Transverse colon (tissue), 4 donors: ENCODE results near the gene GHRHR.

Source experiments
- CTCF ChIP-seq, 5 experiments: fragments of 200-600 bp in 3 of 5; fragments of 450-650 bp in 2 of 5; sonication (generic) in 3 of 5; IDR thresholded peaks; 1 replicate in 2 of 5; 2 replicates in 3 of 5; pipeline ENCODE4 v1.5.1; 2016 to 2017; ENCODE audit warnings: antibody characterized with exemption in 5 of 5, inconsistent platforms in 3 of 5, mild to moderate bottlenecking in 2 of 5, moderate library complexity in 1 of 5
- EP300 ChIP-seq: sonication (generic); formaldehyde crosslinking; IDR thresholded peaks from one replicate; pipeline ENCODE4 v1.6.1; 2017; ENCODE audit warnings: antibody characterized with exemption, low read depth
- POLR2A ChIP-seq: fragments of 450-650 bp; IDR thresholded peaks from one replicate; pipeline ENCODE4 v1.6.1; 2016; ENCODE audit warnings: antibody characterized with exemption, mild to moderate bottlenecking, moderate library complexity
- POLR2AphosphoS5 ChIP-seq, 3 donors: sonication (generic); formaldehyde crosslinking; IDR thresholded peaks; one replicate each; pipeline ENCODE4 v1.6.1; 2016; ENCODE audit warnings: antibody characterized with exemption in 3 of 3

DNA sequence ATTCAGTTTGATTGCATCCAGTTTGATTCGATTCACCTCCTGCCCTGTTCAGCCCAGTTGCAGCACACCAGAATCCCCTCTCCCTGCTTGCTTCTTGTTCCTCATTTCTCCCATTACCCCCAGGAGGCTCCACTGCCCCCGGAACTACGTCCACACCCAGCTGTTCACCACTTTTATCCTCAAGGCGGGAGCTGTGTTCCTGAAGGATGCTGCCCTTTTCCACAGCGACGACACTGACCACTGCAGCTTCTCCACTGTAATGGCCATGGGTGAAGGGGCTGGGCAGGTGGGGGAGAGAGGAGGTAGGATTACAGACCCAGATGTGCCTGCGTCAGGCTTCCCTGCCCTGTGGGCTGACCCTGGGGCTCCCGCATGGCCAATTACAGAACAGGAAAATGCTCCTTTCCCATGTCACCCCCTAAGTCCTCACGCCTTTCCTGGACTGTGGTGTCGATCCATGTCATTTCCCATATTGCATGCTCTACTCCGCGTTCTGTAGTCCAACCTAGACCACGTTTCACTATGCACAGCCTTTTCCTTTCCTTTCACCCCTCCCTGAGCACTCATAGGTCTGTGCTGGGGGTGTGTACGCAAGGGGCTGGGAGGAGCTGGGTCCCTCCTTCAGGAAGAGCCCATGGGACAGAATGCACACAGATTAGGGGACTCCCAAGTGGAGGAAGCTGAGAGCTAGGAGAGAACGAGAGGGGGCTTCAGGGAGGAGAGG is 8.2 kb downstream of the GHRHR start:
- no peak for TF ChIP-seq CTCF (IDR thresholded peaks at IDR 0.05)
- TF ChIP-seq POLR2A: no peak
- no peak for TF ChIP-seq POLR2AphosphoS5 (IDR thresholded peaks at IDR 0.05)
- no peak for TF ChIP-seq EP300
